IPS-NIHi11 (cell line): Measurements from ENCODE around the gene KLF3.

ENCODE experiments used
- DNase-seq: peaks from one replicate; pipeline ENCODE4 v3.0.0; 2012; ENCODE audit warnings: mixed read lengths, low spot score

Gene KLF3

DNA sequence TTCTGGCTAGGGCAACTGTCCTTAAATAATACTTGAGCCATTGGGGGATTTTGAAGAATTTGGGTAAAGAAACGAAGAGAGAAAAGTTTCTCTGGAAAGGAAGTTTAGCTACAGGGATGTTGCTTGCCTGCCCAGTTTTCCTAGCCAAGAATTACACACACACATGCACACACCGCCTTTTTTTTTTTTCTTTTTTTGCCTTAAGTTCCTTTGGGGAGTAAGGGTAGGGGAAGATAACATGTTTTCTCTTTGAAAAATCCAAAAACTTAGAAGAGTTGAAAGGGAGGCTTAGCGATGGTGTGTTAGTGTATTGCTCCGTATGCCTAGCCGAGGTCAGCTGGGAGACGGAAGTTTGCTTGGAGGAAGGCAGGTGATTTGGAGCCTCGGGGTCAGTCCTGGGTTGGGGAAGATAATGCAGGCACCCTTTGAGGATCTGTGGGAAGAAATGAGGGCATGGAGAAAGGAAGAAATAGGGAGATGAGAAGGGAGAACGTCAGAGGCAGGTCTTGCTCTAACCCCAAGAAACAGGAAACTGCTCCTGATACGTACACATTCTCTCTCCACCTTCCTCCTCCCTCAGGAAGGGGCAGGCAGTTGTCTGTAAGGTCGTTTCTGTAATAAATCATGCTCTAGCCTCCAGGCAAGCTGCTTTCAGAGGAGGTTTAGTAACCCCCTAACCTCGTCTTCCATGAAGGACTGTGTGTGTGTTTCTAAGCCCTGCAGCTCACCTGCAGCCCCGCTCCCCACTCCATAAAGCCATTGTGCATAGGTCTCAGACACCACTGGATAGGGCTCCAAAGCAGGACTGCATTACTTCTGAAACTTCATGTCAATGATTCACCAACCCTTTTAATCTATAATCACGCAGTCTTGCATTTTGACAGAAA lies 10.5 kb downstream of the KLF3 start:
- DNase-seq: no peak

DNA sequence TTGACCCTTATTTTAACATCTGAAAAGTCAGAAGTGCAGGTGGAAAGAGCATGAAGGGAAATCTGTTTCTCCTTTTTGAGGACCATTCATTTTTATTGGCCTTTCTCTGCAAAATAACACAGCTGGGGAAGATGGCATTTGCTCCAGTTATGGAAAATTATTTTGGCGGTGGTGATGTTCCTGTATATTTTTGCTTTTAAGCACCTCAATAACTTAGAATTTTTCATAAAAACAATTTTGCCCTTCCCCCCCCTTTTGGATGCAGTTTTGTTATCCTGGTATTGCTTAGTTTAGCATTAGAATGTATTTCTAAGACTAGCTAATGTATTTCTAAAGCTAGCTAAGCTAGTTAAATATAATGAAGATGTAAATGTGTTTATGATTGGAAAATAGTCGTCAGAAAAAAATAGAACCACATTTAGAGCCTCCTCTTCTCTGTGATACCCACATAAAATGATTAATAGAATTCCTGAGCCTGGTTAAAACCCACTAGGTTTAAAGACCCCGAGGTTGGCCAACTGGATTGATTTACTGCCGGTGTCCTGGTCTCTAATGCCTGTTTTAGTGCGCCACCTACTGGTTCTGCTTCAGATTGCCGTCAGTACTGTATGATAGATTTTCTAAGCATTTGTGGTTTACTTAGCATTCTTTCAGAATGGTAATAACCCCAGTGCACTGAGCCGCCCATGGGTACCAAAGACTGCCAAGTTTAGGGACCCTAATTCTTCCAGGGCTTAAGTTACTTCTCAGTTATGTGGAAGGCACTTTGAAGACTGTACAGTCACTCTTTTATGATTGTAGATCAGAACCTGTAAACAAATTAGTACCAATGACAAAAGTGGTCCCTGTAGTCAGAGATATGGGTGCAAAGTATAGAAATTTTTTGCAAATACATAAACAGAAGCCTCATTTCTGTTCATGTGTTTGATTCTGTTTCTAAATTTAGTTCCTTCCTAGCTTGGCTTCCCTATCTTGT lies 11.4 kb downstream of the KLF3 start:
- DNase-seq: peak; percentile 57

DNA sequence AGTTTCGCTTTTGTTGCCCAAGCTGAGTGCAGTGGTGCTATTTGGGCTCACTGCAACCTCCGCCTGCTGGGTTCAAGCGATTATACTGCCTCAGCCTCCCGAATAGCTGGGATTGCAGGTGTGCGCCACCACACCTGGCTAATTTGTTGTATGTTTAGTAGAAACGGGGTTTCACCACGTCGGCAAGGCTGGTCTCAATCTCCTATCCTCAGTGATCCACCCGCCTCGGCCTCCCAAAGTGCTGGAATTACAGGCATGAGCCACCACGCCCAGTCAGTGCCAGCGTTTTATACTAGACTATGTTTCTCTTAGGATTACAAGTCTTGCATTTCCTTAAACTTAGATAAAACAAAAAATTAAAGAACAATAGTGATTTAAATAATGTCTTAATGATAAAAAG lies 13.0 kb downstream of the KLF3 start:
- no peak for DNase-seq

DNA sequence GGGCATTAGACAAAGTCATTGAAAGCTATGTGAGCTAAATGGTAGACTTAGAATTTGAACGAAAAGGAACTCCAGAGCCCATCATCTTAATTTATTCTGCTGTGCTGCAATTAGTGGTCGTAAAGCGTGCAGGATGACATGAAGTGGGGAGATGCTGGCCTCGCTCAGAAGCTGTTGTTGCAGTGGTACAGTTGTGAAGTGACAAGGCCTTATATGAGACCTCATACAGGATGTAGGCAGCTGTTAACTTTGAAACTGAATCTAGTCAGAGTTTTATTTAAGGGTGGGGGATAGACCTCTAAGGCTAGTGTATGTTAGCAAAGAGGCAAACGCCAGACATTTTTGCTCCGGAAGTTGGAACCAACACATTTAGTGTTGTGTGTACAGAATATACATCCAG lies 13.4 kb downstream of the KLF3 start:
- DNase-seq: no peak

DNA sequence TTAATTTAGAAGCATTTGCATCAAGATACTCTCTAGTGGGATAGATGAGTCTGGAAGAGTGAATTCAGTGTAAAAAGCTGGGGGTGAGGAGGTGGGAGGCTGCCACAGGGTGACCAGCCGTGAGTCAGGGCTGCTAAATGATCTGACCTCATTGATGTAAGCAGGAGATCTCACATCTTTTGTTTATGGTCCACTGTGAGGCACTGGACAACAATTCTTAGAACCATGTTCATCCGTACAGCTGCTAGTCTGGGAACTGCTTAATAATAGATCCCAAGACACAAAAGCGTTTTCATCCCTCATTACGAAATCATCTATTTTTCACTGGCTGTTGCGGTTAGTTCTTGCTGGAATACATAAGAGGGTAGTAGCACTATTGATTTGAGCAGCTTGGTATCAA lies 14.1 kb downstream of the KLF3 start:
- no peak for DNase-seq

DNA sequence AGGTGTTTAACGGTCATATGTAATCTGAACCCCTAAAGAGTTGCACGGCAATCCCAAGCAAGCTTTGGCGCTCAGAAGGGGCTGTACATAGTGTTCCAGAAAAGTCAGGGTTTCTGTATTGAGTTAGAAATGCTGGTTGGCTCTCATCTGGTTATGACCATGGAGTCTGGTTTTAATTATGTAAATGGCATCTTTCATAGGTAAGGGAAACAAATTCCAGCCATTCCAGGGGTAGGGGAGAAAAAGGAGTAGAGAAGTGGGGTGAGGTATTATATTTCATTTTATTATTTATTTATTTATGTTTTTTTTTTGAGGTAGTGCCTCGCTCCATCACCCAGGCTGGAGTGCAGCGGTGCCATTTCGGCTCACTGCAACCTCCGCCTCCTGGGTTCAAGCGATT lies 15.9 kb downstream of the KLF3 start:
- DNase-seq: no peak

DNA sequence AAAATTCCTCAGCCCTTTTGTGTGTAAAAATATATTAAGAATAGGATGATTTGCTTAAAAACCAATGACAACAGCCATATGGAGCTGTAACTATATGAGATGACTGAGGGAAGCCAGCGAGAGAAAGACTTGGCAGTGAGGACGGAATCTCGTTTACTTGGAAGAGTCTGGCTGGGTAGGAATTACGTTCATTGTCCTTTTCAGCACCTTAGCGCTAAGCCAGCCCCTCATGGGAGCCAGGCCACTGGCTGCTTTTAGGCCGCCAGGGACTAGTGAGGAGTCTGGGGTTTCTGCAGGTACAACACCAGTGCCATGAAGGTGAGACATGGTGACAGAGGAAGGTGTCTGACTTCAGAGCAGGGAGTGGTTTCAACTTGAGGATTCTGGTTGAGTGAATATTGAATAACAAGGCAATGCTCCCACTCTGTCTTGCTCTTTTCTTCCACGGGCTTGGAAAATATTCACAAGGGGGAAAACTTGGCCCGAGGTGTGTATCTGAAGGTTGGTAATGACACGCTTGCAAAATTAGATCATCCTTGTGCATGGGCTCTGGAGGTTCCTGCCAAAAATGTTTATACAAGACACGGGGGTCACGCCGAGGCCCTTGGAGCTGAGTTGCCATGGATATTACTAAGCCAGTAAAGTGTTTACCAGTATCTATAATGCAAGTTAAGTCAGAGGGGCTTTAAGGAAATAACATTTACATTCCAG lies 17.4 kb downstream of the KLF3 start:
- DNase-seq: no peak

DNA sequence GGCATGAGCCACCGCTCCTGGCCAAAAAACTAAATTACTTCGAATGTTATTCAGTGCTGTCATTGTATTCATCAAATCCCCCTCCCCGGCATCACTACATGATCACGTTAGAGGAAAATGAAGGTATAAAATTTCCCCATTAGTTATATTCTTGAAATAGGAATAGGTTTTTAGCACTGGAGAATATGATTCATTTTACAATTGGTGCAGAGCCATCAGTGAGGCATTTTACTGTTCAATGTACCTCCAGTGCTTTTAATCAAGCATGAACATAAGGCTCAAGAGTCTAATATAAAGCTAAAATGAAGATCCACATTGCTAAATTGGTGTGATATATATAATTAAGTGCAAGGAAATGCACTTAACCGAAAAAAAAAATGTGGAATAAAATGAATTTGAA lies 18.3 kb downstream of the KLF3 start:
- DNase-seq: no peak

DNA sequence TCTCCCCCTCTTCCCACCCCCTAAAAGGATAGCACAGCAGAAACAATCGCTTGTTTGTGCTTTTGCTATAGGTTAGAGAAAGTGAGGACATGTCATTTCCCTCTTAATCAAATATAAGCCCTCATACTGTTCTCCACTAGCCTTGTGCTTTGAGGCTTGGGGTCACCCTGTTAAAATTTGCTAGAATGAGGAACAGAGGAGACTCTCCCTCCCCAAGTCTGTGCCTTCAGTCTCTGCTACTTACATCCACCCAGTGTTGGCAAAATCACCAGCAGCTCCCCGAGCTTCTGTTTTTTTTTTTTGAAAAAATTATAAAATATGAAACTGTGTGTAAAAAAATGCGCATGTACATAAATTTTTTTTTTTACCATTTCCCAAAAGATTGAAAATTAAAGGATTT lies 19.3 kb downstream of the KLF3 start:
- DNase-seq: no peak

DNA sequence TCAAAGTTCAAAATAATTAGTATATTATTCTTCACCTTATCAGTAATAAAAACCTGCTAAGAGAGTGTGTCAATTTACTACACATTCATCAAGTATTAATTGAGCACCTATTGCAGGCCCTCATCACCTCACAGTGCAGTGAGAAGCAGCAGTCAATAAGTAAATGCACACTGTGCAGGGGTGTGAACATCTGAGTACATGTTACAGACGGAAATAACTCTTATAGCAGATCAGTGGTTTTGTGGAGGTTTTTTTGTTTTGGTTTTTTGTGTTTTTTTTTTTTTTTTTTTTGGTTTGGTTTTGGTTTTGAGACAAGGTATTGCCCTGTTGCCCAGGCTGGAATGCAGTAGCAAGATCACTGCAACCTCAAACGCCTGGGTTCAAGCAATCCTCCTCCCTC lies 20.3 kb downstream of the KLF3 start:
- DNase-seq: no peak

DNA sequence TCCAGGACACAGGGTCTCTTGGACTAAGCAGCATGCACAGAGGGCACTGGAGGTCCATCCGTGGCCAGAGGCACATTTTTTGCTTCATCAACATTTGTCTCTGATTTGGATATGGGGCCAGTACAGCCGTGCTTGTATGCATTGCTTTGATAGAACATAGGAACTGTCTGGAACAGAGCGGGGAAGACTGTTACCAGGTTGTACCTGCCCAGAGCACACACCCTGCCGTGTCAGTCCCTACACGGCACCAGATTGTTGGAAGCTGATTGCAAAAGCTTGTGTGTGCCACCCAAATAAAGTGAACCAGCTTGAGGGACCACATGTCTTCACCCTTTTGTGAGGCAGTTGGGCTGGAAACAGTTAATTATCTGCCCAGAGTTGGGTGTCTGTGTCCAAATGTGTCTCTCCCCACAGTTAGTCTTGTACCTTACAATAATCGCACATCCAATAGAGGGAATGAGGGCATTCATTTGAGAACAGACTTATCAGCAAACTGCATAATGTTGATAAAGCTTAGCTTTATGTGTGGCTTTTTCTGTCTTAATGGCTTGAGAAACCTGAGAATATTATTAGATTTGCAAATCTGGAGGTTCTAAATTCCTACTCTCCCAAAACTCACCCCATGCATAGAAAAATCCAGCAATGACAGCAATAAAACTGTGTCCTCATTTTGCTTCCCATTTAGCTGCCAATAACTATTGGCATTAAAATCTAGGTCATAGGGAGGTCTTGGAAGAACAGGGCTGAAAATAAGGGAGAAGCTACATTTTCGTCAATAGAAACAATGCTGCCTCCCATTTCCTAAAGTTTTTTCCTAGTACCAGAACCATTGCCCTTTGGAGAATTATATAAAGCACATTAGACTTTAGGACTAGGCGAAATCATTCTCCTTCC lies 21.2 kb downstream of the KLF3 start:
- no peak for DNase-seq

DNA sequence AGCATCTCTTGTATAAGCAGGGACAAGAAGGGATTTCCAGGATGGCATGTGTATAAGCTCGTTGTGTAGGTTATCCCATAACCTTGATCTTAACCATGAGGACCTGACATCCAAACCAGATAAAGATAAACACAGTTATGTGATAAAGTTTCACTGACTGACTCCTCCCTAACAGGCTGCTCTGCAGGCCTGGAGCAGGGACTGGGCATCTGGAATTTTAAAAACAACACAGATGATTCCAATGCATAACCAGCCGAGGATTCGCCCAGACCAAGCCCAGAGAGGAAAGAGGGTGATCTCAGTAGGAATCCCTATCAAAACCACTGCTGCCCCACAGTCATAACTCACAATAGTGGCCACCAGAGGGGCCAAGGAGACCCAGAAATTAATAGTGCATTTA lies 22.7 kb downstream of the KLF3 start:
- DNase-seq: no peak

DNA sequence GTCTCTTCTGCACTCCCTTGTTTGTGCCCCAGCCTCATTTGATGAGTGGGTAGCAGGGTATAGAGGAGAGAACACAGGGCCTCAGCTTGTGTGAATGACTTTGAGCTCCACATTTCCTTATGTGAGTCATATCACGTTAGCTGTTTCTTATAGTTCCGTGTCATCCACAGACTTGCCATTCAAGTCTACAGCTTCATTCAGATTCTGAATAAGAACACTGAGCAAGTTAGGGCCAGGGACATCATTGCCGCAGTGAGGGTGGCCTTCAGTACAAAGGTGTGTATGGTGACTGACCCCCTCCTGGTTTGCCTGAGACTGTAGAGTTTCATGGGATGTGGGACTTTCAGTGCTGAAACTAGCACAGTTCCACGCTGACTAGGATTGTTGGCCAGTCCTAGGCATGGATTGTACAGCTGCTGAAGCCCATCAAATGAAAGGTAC lies 23.6 kb downstream of the KLF3 start:
- no peak for DNase-seq

DNA sequence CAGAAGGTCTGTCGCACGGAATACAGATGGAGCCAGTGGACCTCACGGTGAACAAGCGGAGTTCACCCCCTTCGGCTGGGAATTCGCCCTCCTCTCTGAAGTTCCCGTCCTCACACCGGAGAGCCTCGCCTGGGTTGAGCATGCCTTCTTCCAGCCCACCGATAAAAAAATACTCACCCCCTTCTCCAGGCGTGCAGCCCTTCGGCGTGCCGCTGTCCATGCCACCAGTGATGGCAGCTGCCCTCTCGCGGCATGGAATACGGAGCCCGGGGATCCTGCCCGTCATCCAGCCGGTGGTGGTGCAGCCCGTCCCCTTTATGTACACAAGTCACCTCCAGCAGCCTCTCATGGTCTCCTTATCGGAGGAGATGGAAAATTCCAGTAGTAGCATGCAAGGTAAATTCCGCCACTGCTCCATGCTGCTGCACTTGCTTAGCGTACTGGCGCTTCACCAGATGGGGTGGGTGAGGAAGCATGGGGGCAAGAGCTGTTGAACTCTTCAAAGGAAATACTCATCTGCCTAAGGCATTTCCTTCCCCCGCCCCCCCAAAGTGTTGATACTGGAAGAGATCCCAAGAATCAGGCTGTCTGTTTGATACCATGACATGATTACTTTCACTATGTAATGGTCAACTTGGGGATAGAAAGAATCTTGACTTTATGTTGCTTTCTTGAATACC lies 24.8 kb downstream of the KLF3 start:
- DNase-seq: no peak

DNA sequence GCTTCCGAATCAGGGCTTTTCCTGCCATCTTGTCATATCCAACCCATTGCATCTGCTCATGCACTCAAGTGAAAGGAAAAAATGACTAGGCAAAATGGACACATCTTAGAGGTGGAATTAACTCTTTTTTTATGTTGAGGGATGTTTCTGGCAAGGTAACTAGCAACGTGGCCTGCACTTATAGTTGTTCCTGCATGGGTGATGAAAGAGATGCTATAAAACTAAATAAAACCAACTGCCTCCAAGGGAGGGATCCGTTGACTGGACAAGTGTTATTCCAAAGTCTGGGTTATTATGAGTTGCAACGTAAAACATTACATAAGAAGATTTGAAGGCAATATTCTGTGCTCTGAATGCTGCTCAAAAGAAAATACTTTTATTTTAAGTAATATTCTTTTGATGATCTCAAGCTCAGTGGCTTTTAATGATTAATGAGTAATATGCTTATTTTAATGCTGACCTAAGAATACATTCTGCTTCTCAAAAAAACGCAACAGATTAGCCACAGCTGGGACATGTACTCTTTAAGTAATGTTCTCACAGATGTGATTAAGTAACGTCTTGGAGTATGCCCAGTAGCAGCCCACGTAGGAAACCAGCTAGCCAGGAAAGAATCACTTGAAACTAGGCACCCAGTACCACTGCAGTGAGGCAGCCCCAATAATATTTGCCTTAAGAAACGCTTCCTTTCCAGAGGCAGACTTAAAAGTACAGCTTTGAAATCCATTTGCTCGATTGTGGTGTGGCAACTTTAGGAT lies 27.4 kb downstream of the KLF3 start:
- no peak for DNase-seq

DNA sequence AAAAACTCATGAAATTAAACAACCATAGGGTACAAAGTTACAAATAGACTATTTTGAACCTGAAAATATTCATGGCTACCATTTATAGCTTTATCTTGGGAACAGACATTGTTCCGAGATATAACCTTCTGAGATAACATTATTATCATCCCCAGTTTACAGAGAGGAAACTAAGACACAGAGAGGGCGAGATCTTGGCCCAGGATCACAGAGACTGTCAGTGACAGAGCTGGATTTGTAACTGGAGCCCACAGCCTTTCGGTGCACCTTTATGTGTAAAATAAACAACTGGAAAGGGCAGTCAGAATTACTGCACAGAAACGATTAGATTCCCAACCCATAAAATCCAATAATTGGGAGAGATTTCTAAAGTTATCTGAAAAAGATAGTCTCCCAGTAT lies 28.4 kb downstream of the KLF3 start:
- DNase-seq: no peak

DNA sequence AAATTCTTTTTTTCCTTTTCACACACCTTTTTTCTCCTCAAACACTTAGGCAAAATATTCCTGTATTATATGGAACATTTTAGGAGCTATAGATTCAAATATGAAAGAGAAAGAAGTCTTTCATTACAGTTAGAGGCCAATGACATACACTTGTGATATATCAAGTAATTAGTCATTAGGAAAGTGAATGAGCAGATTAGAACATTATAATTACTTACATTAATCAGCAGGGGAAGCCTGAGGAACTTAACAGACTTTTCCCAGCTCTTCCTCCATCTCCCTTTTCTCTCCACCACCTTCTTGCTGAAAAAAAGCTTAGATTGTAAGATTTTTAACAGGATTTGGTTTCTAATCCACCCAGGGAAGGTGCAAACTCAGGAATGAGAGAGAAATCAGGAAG lies 29.6 kb downstream of the KLF3 start:
- DNase-seq: no peak

DNA sequence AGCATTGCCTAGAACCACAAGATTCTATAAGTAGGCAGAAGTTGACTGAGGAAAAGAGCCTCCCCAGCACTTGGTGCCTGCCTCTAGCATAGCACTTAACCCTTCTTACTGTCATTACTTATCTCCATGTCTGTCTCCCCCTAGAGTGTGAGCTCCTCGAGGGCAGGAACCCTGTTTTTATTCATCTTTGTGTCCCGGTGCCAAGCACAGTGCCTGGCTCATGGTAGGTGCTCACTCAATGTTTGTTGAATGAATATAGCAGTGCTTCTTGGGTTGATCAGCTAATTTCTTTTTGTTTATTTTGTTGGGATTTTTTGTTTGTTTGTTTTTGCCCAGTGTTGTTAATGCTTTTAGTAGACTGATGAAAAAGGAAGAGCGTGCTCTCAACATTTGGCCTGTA lies 30.3 kb downstream of the KLF3 start:
- DNase-seq: no peak

DNA sequence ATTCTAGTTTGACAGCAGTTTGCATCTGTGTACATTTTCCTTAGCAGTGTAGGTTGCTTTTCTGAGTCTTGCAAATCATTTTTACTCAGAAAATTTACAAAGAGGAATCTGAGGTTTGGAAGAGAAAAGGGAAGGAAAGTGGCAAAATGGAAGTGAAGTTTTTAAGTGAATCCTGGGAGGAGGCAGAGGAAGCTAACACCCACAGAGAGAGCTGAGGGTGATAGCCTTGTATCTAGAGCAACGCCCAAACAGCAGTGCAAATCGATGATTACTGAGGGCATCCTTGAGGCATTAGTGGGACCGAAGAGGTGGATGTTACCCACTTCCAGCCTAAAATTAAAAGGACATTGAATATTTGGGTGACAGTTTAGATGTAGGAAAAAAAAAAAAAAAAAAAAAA lies 31.8 kb downstream of the KLF3 start:
- DNase-seq: no peak

DNA sequence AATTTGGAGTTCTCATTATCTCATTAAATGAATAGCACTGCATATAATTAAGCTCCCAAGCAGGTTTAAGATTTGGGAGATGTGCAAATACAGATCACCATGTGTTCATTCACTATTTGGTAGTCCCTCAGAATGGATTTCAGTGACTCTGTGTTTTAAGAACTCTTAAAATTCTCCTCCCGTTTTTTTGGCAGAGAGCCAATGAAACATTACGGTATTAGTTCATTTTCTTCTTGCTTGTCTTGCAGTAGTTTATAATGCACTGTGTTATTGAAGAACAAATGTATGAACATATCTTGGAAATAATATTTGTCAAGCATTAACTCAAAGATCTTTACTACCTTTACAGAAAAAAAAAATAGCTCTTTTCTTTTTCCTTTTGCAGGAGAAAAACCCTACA lies 32.7 kb downstream of the KLF3 start:
- no peak for DNase-seq
